ENCODE data around the gene SLC13A5. TPM values are rescaled to one million over a fixed set of nuclear protein-coding genes. Genes with fewer than 3 reads are reported as not detected.

SLC13A5 gene
- total and polyA plus RNA-seq, 2 donors (not counting 1 experiment from before 2014, with no cell fraction given) = not detected

DNA sequence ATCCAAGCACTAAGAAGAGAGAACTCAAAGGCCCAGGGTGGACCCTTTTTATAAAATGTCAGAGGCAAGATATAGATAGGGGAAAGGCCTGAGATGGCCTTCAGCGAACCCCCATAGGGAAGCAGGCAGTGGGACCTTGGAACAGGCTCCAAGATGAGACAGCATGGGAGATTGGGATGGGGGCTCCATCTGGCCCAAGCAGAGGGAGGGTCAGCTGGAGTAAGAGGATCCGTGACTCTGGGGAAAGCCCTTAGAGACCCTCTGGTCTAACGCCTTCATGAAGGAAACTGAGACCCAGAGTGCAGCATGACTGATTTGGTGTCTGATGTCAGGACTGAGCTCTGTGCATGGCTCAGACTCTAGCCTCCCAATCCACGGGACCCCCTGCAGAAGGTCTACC, 30.8 kb downstream of the SLC13A5 start:
- H3K79me2 ChIP-seq (ENCODE audit: control insufficient read depth, insufficient read depth, low read length) = no peaks in the 10 kb centered on the region
- H4K20me1 ChIP-seq (ENCODE audit: control insufficient read depth, insufficient read depth, low read length, poor library complexity, severe bottlenecking) = no peaks in the 10 kb centered on the region
- H3K36me3 ChIP-seq (replicated peaks in 1 of 2; ENCODE audit: control extremely low read depth in 1 of 2, control insufficient read depth in 1 of 2, extremely low read depth in 1 of 2, insufficient read depth in 2 of 2, low read length in 1 of 2) = no peaks in the 10 kb centered on the region
- H3K27me3 ChIP-seq (replicated peaks in 1 of 4; ENCODE audit: control extremely low read depth in 1 of 4, control insufficient read depth in 3 of 4, insufficient read depth in 4 of 4, low read length in 3 of 4) = peaks cover 0 to 22% (median 11%) of the 10 kb centered on the region in 4 experiments
- Mint-ChIP-seq H3K4me3 (no peak overlapping the region), H3K9me3 (ENCODE audit: insufficient read depth) (no peaks in the 10 kb centered on the region), H3K27ac (no peak overlapping the region), H3K27me3 (peaks cover 27% of the 10 kb centered on the region), H3K4me1 (no peaks in the 10 kb centered on the region)
- H3K27ac ChIP-seq (ENCODE audit: low read length in 2 of 2) = no peak overlapping the region
- CTCF ChIA-PET = interaction anchor here (1.1 kb wide), 1 partner anchor 11 kb away, joined by 3 read pairs; no protein-coding TSS in a partner anchor
- H2AFZ ChIP-seq (ENCODE audit: insufficient read depth, low read depth, low read length, poor library complexity, severe bottlenecking) = no peak overlapping the region
- H3K9me3 ChIP-seq (ENCODE audit: control extremely low read depth in 1 of 3, control insufficient read depth in 2 of 3, insufficient read depth in 1 of 3, low read length in 2 of 3) = no peaks in the 10 kb centered on the region
- POLR2A ChIA-PET = no interaction called here
- peaks cover 0 to 3% of the 10 kb centered on the region in 2 donors for H3K4me1 ChIP-seq (ENCODE audit: control insufficient read depth in 2 of 2, insufficient read depth in 2 of 2, low read length in 2 of 2)
- ATAC-seq (ENCODE audit: low read depth) (no peak), DNase-seq (no peak)
- intact Hi-C loops (cut with micrococcal nuclease) = no loop called here
- H3K4me3 ChIP-seq (ENCODE audit: control extremely low read depth in 1 of 5, extremely low read depth in 1 of 5, insufficient read depth in 1 of 5, low read depth in 2 of 5, low read length in 4 of 5) = no peak overlapping the region
- WGBS (ENCODE audit: insufficient coverage) = 90% methylated on average over 4 of the region's 4 CpGs
- H3K4me2 ChIP-seq (replicated peaks; ENCODE audit: low read depth, low read length, poor library complexity, severe bottlenecking) = no peak overlapping the region
- TF ChIP-seq, protein P1, sequence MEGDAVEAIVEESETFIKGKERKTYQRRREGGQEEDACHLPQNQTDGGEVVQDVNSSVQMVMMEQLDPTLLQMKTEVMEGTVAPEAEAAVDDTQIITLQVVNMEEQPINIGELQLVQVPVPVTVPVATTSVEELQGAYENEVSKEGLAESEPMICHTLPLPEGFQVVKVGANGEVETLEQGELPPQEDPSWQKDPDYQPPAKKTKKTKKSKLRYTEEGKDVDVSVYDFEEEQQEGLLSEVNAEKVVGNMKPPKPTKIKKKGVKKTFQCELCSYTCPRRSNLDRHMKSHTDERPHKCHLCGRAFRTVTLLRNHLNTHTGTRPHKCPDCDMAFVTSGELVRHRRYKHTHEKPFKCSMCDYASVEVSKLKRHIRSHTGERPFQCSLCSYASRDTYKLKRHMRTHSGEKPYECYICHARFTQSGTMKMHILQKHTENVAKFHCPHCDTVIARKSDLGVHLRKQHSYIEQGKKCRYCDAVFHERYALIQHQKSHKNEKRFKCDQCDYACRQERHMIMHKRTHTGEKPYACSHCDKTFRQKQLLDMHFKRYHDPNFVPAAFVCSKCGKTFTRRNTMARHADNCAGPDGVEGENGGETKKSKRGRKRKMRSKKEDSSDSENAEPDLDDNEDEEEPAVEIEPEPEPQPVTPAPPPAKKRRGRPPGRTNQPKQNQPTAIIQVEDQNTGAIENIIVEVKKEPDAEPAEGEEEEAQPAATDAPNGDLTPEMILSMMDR (IDR thresholded peaks at IDR 0.05) = no peak
- TF ChIP-seq EZH2 (IDR thresholded peaks at IDR 0.05; ENCODE audit: borderline replicate concordance, insufficient read depth, low read depth, low read length, poor library complexity, severe bottlenecking) = no peak
- no peak overlapping the region for H3K9ac ChIP-seq (ENCODE audit: low read length)

GRCh38 chr17:6681671-6682070, 31.5 kb downstream of the SLC13A5 start:
- Histone ChIP-seq H3K4me2 (replicated peaks; ENCODE audit: low read depth, low read length, poor library complexity, severe bottlenecking) (no peak overlapping the region), H3K36me3 (replicated peaks in 1 of 2; ENCODE audit: control extremely low read depth in 1 of 2, control insufficient read depth in 1 of 2, extremely low read depth in 1 of 2, insufficient read depth in 2 of 2, low read length in 1 of 2) (no peaks in the 10 kb centered on the region), H3K27ac (ENCODE audit: low read length in 2 of 2) (no peak overlapping the region), H3K79me2 (ENCODE audit: control insufficient read depth, insufficient read depth, low read length) (no peaks in the 10 kb centered on the region), H3K27me3 (replicated peaks in 1 of 4; ENCODE audit: control extremely low read depth in 1 of 4, control insufficient read depth in 3 of 4, insufficient read depth in 4 of 4, low read length in 3 of 4) (peaks cover 0 to 22% (median 11%) of the 10 kb centered on the region in 4 experiments), H3K9ac (ENCODE audit: low read length) (no peak overlapping the region), H3K9me3 (ENCODE audit: control extremely low read depth in 1 of 3, control insufficient read depth in 2 of 3, insufficient read depth in 1 of 3, low read length in 2 of 3) (no peaks in the 10 kb centered on the region), H4K20me1 (ENCODE audit: control insufficient read depth, insufficient read depth, low read length, poor library complexity, severe bottlenecking) (no peaks in the 10 kb centered on the region), H3K4me1 (ENCODE audit: control insufficient read depth in 2 of 2, insufficient read depth in 2 of 2, low read length in 2 of 2) (peaks cover 0 to 3% of the 10 kb centered on the region in 2 donors), H3K4me3 (ENCODE audit: control extremely low read depth in 1 of 5, extremely low read depth in 1 of 5, insufficient read depth in 1 of 5, low read depth in 2 of 5, low read length in 4 of 5) (no peak overlapping the region), H2AFZ (ENCODE audit: insufficient read depth, low read depth, low read length, poor library complexity, severe bottlenecking) (no peak overlapping the region)
- Mint-ChIP-seq H3K4me1 (no peaks in the 10 kb centered on the region), H3K4me3 (no peak overlapping the region), H3K27ac (no peak overlapping the region), H3K27me3 (peaks cover 27% of the 10 kb centered on the region), H3K9me3 (ENCODE audit: insufficient read depth) (no peaks in the 10 kb centered on the region)
- intact Hi-C loops (cut with micrococcal nuclease) = no loop called here
- ChIA-PET CTCF (interaction anchor here (1.1 kb wide), 1 partner anchor 11 kb away, joined by 3 read pairs; no protein-coding TSS in a partner anchor), POLR2A (no interaction called here)
- DNase-seq (no peak), ATAC-seq (ENCODE audit: low read depth) (no peak)
- no peak for TF ChIP-seq EZH2 (IDR thresholded peaks at IDR 0.05; ENCODE audit: borderline replicate concordance, insufficient read depth, low read depth, low read length, poor library complexity, severe bottlenecking)
- TF ChIP-seq, protein P1 (IDR thresholded peaks at IDR 0.05) = no peak
- no CpG with 5 or more reads among the region's 5 CpGs for WGBS (ENCODE audit: insufficient coverage)

Data from B cell (primary cell).